HL-60/S4 (cell line): Measurements from ENCODE around the gene HDGFL3.
"Not testable (repeated sequence)": the region's sequence is repeated elsewhere in the genome, so short reads cannot be mapped to it uniquely, and the experiment has no call there.

ENCODE experiments used
- in situ Hi-C: fragments of 300-500 bp; cut with MboI; formaldehyde crosslinking; loops from 2 replicates; pipeline ENCODE4 v1.14.3; 2022; ENCODE audit warnings: low sequenced_read_pairs

Gene HDGFL3

GRCh38 chr15:83207660-83208366 is at the start of gene HDGFL3:
HDGFL3 (minus strand) TSS chr15:83207823; CDS start chr15:83207414, 409 bp downstream.
- in situ Hi-C loops, result no loop called here

DNA sequence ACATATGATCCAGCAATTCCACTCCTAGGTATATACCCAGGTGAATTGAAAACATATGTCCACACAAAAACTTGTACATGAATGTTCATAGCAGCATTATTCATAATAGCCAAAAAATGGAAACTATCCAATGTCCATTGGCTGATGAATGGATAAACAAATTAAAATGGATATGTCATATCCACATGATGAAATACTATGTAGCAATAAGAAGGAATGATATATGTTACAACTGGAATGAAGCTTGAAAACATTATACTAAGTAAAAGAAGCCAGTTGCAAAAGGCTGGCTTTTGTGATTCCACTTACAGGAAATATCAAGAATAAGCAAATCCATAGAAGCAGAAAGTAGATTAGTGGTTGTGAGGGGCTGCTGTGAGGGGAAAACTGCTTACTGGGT is 43.2 kb upstream of the HDGFL3 start:
- in situ Hi-C loops, result loop anchor here (25.0 kb wide), 1 partner anchor 312 kb away; no protein-coding TSS in a partner anchor

GRCh38 chr15:83249030-83249343 is 41.4 kb upstream of the HDGFL3 start:
- in situ Hi-C loops, result no loop called here

GRCh38 chr15:83248151-83249029 is 40.8 kb upstream of the HDGFL3 start:
- in situ Hi-C loops, result no loop called here

DNA sequence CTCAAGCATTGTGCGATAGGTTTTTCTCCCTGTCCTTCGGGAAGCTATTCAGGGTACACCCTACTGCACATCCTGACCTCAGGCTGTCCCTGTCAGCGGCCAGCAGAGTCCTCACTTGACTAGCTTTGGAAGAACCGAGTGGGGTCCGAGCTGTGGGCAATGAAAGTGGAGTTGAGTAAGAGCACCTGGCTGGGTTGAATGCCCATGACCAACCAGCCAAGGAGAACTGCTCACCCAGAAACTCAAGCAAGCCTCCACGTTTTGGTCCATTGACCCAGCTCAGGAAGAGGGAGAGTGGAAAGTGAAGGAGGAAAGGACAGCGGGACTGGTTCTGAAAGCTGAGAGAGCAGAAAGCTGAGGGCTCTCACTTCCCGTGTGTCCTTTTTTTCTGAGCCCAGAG is 36.0 kb upstream of the HDGFL3 start:
- in situ Hi-C loops, result no loop called here

DNA sequence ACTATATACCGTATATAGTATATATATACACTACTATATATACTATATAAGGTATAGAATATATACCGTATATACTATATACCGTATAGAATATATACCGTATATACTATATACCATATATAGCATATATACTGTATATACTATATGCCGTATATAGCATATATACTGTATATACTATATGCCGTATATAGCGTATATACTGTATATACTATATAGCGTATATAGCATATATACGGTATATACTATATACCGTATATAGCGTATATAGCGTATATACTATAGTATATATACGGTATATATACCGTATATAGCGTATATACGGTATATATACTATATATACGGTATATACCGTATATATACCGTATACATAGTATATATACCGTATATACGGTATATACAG is 22.6 kb upstream of the HDGFL3 start:
- in situ Hi-C loops, result no loop called here

GRCh38 chr15:83225449-83225848 is 17.8 kb upstream of the HDGFL3 start:
- in situ Hi-C loops, result no loop called here

GRCh38 chr15:83221781-83222180 is 14.2 kb upstream of the HDGFL3 start:
- in situ Hi-C loops, result not testable (repeated sequence)

- in situ Hi-C loops, result no loop called here
Observed at GRCh38 chr15:83219026-83219425, 11.4 kb upstream of the HDGFL3 start.

DNA sequence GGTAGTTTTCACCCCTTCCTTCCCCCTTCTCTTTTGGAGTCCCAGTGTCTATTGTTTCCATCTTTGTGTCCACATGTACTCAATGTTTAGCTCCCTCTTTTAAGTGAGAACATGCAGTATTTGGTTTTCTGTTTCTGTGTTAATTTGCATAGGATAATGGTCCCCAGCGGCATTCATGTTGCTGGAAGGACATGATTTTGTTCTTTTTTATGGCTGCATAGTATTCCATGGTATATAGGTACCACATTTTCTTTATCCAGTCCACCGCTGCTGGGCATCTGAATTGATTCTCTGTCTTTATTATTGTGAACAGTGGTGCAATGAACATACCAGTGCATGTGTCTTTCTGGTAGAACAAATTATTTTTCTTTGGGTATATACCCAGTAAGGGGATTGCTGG is 7.7 kb upstream of the HDGFL3 start:
- in situ Hi-C loops, result no loop called here

DNA sequence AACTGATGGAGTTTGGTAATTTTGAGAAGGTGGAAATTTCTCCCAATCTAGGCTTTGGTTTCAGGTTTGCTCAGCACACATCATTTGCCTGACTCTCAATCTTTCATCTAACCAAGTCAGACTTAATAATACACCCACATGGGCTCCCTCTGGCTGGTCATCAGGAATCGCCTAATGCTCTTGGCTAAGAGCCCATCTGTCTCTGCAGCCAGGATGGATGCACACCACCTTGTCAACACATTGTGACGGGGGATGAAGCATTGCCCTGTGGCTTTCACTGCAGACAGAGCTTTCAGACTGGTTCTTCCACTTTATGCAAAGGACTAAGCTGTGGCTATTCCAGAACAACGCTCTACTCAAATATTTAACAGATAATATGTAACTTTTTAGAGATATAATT is 3.0 kb upstream of the HDGFL3 start:
- in situ Hi-C loops, result no loop called here

- in situ Hi-C loops, result no loop called here
Observed at GRCh38 chr15:83209333-83209732, 1.7 kb upstream of the HDGFL3 start.

GRCh38 chr15:83208367-83208661 is 691 bp upstream of the HDGFL3 start:
- in situ Hi-C loops, result no loop called here

GRCh38 chr15:83207009-83207659 is 489 bp downstream of the HDGFL3 start:
- in situ Hi-C loops, result no loop called here

GRCh38 chr15:83206526-83207008 is 1.1 kb downstream of the HDGFL3 start:
- in situ Hi-C loops, result no loop called here

DNA sequence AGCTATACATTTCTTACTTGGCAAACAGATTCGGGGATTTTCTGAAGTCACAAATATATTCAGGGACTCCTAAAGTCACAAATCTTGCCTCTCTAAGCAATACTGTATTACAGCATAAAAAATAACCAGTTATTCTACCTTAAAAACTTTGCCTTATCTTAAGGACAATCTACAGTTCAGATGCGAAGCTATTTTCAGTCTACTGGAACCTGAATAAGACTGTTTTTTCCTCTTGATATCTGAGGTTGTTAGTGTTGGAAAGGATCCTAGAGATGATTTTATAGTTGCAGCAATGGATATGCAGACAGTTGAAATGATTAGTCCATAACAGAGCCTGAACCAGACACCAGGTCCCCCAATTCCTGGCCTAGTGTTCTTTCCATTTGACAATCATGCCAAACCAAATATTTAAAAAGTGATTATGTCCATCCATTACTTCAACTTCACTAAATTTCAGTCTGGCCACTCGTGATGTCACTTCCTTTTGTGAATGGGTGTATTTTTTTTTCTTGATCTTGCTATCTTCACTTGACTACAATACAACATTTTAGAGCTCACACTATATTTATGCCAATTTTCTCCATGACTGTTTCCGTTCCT is 1.8 kb downstream of the HDGFL3 start:
- in situ Hi-C loops, result no loop called here

GRCh38 chr15:83204697-83205096 is 2.9 kb downstream of the HDGFL3 start:
- in situ Hi-C loops, result no loop called here

GRCh38 chr15:83203543-83203942 is 4.1 kb downstream of the HDGFL3 start:
- in situ Hi-C loops, result no loop called here

- in situ Hi-C loops, result no loop called here
Observed at GRCh38 chr15:83200589-83200988, 7.0 kb downstream of the HDGFL3 start.

DNA sequence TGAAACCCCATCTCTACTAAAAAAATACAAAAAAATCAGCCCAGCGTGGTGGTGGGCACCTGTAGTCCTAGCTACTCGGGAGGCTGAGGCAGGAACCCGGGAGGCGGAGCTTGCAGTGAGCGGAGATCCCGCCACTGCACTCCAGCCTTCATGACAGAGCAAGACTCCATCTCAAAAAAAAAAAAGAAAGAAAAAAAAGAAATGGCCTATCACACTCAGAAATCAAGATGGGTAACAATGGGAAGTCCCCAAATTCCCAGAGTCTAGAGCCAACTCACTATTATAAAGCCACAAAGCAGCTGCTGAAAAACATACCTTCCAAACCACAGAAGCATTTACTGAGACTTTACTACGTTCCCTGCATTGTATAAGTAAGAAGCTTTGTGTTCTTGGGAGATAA is 7.5 kb downstream of the HDGFL3 start:
- in situ Hi-C loops, result no loop called here

- in situ Hi-C loops, result no loop called here
Observed at GRCh38 chr15:83199288-83199687, 8.3 kb downstream of the HDGFL3 start.
